ENCODE data around the gene TERC.

- TF ChIP-seq CTCF (IDR thresholded peaks at IDR 0.05; ENCODE audit: insufficient read depth, low read depth, low read length): no peak
- no peak for TF ChIP-seq EZH2 (IDR thresholded peaks at IDR 0.05; ENCODE audit: insufficient read depth, low read length)
These were observed 6.8 kb upstream of the TERC start for GRCh38 chr3:169771497-169772304.
